Activated CD4-positive, alpha-beta T cell treated with anti-CD3 and anti-CD28 coated beads for 4 hours (primary cell): ENCODE data around the gene SLAMF8.

Experiments used
- DNase-seq, 2 donors: peaks; one replicate each; pipeline ENCODE4 v3.0.0-alpha.2; 2020

SLAMF8 gene

GRCh38 chr1:159821171-159821867 is 5.4 kb upstream of the SLAMF8 start:
- DNase-seq, result peak in 1 of 2 donors; percentile 19

- DNase-seq, result no peak
These were observed 3.3 kb upstream of the SLAMF8 start for GRCh38 chr1:159823406-159823805.

GRCh38 chr1:159825564-159825963 is 1.1 kb upstream of the SLAMF8 start:
- no peak for DNase-seq

GRCh38 chr1:159827102-159827490 is 423 bp downstream of the SLAMF8 start:
- DNase-seq, result no peak

- no peak for DNase-seq
These were observed 876 bp downstream of the SLAMF8 start for GRCh38 chr1:159827549-159827948.

GRCh38 chr1:159828176-159828575 is 1.5 kb downstream of the SLAMF8 start:
- DNase-seq, result no peak

GRCh38 chr1:159828581-159829272 is 2.1 kb downstream of the SLAMF8 start:
- DNase-seq, result no peak

GRCh38 chr1:159829273-159829634 is 2.6 kb downstream of the SLAMF8 start:
- DNase-seq, result no peak

- no peak for DNase-seq
These were observed 3.3 kb downstream of the SLAMF8 start for GRCh38 chr1:159829822-159830465.

- no peak for DNase-seq
These were observed 4.0 kb downstream of the SLAMF8 start for GRCh38 chr1:159830722-159831121.

GRCh38 chr1:159831412-159832141 is 4.9 kb downstream of the SLAMF8 start:
- DNase-seq, result no peak

GRCh38 chr1:159832309-159832708 is 5.6 kb downstream of the SLAMF8 start:
- DNase-seq, result no peak

GRCh38 chr1:159835356-159835755 is 8.7 kb downstream of the SLAMF8 start:
- no peak for DNase-seq

GRCh38 chr1:159835862-159836525 is 9.3 kb downstream of the SLAMF8 start:
- DNase-seq, result no peak

GRCh38 chr1:159838715-159839114 is 12.0 kb downstream of the SLAMF8 start:
- DNase-seq, result no peak

GRCh38 chr1:159839116-159839849 is 12.6 kb downstream of the SLAMF8 start:
- DNase-seq, result no peak

GRCh38 chr1:159841749-159842148 is 15.1 kb downstream of the SLAMF8 start:
- no peak for DNase-seq

- no peak for DNase-seq
These were observed 16.8 kb downstream of the SLAMF8 start for GRCh38 chr1:159843459-159843858.

GRCh38 chr1:159845751-159846629 is 19.3 kb downstream of the SLAMF8 start:
- DNase-seq, result no peak

- DNase-seq, result no peak
These were observed 20.6 kb downstream of the SLAMF8 start for GRCh38 chr1:159847231-159847630.

GRCh38 chr1:159848326-159848725 is 21.7 kb downstream of the SLAMF8 start:
- no peak for DNase-seq
